ENCODE measurements around the gene COMT.

COMT gene

DNA sequence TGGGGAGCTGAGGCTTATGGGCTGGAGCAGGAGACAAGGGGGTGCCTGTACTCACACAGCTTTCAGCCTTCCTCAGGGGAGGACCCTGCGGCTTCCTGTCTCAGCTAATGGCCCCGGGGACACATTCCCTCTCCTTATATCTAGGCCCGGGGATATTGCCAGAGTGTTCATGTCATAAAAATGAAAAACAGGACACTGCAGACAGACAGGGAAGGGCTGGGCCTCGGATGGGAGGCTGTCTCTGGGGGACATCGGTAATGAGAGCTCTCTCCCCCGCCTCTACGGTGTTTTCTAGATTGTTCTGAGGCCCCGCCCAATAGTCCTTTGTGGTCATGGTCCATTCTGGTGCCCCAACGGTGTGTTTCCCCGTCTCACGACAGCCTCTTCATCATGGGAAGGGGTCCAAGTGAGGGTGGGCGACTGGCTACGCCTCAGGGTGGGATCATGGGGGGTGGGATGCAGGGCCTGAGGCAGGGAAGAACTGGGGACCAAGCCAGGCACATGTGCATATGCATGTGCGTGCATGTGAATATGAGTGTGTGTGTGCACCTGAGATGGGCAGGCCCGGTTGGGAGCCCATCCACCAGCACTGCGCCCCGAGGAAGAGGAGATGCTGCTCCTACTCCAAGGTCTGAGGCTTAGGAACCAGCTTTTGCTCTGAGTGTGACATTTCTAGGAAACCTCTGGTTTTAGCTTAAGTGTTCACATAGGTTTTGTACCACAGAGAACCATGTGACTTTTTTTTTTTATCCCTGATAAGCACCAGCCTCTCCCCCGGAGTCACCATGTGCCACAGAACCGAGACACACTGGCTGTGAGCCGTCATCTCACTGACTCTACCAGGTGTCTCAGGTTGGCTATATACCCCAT lies 69.8 kb downstream of the COMT start:
- no peak overlapping the region for H3K4me3 ChIP-seq (ENCODE audit: control insufficient read depth, low read depth, low read length)
- no peak for DNase-seq (ENCODE audit: low read depth)
- TF ChIP-seq, protein P1, sequence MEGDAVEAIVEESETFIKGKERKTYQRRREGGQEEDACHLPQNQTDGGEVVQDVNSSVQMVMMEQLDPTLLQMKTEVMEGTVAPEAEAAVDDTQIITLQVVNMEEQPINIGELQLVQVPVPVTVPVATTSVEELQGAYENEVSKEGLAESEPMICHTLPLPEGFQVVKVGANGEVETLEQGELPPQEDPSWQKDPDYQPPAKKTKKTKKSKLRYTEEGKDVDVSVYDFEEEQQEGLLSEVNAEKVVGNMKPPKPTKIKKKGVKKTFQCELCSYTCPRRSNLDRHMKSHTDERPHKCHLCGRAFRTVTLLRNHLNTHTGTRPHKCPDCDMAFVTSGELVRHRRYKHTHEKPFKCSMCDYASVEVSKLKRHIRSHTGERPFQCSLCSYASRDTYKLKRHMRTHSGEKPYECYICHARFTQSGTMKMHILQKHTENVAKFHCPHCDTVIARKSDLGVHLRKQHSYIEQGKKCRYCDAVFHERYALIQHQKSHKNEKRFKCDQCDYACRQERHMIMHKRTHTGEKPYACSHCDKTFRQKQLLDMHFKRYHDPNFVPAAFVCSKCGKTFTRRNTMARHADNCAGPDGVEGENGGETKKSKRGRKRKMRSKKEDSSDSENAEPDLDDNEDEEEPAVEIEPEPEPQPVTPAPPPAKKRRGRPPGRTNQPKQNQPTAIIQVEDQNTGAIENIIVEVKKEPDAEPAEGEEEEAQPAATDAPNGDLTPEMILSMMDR (conservative IDR thresholded peaks at IDR 0.05; ENCODE audit: control insufficient read depth, insufficient read depth, low read depth, low read length) = no peak

DNA sequence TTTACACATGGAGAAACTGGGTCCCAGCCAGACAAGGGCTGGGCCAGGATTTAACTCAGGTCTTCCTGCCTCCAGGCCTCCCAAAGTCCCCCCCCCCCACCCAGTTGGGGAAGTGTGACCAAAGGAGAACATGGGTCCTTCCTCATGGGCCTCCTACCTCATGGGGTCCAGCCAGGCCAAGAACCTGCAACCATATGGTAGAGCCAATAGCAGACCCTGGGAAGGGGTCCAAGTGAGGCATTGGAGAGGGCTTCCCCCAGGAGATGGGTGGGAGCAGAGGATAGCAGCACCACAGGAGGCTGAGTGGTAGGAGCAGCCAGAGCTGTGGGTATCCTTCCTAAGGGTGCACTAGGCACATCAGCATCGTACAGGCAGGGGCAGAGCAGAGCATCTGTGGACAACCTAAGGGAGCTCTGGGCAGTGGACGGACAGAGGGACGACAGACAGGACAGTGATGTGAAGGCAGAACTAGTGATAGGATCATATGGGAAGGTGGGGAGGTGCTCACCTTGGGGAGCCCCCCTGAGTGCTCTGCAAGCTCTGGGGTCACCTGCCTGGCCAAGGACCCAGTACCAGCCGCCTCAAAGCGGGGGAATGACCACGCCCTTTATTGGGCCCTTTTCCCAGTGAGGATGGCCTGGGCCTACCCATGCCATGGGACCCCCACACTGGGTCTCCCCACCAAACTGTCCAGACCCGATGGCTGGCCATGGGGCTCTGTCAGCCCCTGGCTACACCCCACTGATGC lies 70.6 kb downstream of the COMT start:
- TF ChIP-seq, protein P1 (conservative IDR thresholded peaks at IDR 0.05; ENCODE audit: control insufficient read depth, insufficient read depth, low read depth, low read length) = no peak
- no peak for DNase-seq (ENCODE audit: low read depth)
- H3K4me3 ChIP-seq (ENCODE audit: control insufficient read depth, low read depth, low read length) = no peak overlapping the region

DNA sequence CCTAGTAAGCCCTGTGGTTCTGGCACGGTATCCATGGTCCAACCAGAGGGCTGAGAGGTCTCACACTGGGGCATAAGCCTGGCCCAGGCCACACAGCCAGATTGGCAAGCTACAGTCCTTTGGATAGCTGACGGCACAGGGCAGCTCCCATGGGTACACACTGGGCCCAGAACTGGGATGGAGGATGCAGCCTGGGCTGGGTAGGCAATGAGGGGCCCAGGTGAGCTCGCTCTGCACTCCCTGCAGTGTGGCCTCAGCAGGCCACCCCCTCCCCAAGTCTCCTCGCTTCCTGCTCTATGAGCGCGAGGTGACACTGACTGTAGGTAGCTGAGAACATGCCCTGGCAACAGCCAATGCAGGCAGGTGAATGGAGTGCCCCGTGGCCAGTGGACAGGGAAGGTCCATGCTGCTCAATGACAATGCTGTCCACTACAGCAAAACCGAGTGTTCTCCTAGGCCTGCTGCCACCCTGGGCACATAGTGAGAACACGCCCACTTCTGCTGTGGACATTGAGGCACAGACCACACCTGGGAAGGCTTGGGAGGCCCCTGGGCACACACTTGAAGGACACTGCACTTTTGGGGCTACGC lies 71.3 kb downstream of the COMT start:
- H3K4me3 ChIP-seq (ENCODE audit: control insufficient read depth, low read depth, low read length) = no peak overlapping the region
- TF ChIP-seq, protein P1 (conservative IDR thresholded peaks at IDR 0.05; ENCODE audit: control insufficient read depth, insufficient read depth, low read depth, low read length) = no peak
- DNase-seq (ENCODE audit: low read depth) = no peak

DNA sequence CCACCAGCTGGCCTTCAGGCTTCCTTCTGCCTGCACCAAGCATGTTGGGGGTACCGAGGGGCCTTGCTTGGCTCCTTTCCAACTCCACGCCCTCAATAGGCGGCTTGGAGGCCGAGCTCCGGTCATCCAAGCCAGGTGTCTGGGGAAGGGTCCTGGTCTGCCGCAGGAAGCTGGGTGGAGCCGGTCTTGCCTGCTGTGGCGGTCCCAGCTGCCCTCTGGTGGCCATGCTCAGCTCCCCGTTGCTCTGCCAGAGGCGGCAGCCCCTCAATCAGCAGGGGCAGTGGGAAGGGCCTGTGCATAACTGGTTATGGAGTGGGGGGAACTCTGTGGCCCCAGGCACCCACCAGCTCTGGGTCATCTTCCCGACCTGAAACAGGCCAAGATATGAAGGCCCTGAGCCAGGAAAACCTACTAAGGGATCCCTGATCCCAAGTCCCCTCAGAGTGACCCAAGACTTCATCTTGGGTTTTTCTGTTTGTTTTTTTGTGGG lies 71.9 kb downstream of the COMT start:
- peak; percentile 34 for DNase-seq (ENCODE audit: low read depth)
- H3K4me3 ChIP-seq (ENCODE audit: control insufficient read depth, low read depth, low read length) = no peak overlapping the region
- TF ChIP-seq, protein P1 (conservative IDR thresholded peaks at IDR 0.05; ENCODE audit: control insufficient read depth, insufficient read depth, low read depth, low read length) = peak; percentile 64

DNA sequence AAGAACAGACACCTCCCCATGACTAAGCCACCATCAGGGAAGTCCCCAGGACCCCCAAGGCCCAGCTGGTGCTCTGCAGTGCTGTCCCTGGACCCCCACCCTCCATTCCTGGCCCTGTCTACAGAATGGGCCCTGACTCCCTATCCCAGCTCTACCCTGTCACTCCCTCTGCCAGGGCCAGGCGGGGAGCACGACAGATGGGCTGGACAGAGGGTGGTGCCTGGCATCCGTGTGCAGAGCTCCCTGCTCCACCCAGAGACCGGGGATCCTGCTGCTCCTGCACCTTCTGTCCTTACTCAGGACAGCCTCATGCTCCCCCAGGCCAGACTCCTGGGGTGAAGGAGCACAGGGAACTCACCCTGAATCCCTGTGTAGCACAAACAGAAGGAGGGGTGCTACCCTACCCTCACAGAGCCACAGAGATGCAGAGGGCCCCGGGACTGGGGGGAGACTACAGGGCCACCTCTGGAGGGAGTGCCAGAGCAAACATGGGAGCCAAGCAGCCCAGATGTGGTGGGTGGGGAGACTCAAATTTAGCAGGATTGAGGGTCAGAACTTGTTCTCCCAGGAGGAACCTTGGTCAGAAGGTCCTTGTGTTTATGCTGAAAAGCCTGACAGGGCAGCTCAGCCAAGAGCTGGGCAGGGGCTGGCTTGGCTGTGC lies 73.1 kb downstream of the COMT start:
- TF ChIP-seq, protein P1 (conservative IDR thresholded peaks at IDR 0.05; ENCODE audit: control insufficient read depth, insufficient read depth, low read depth, low read length) = no peak
- no peak overlapping the region for H3K4me3 ChIP-seq (ENCODE audit: control insufficient read depth, low read depth, low read length)
- DNase-seq (ENCODE audit: low read depth) = no peak

DNA sequence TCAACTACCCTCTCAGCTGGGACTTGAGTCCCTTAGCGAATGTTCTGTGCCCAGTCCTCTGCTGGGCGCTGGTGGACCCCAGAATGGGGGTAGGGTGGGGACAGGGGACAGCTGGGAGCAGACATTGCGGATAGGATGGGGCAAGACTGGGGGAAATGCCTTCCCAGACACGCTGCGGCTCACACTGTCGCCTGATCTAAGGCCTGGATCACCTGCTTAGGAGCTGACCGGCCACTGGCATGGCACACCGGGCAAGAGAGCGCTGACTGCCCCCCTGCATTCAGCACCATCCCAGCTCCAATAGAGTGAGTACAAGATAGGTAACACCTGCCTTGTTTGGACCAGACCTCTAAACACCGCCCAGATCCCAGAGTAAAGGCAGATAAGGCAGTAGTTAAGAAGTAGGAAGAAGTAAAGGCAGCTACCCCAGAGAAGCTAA lies 73.6 kb downstream of the COMT start:
- DNase-seq (ENCODE audit: low read depth) = no peak
- TF ChIP-seq, protein P1 (conservative IDR thresholded peaks at IDR 0.05; ENCODE audit: control insufficient read depth, insufficient read depth, low read depth, low read length) = no peak
- H3K4me3 ChIP-seq (ENCODE audit: control insufficient read depth, low read depth, low read length) = no peak overlapping the region

All from fibroblast of mammary gland (primary cell).